AG09309 (cell line): ENCODE measurements around the gene CALML6.

Experiments
- DNase-seq: peaks from one replicate; pipeline ENCODE4 v3.0.0-alpha.2; 2010; ENCODE audit warnings: low read depth
- H3K4me3 ChIP-seq: 2 replicates; pipeline ENCODE4 v1.5.1; 2011; ENCODE audit warnings: mild to moderate bottlenecking, low read depth, low read length, moderate library complexity; ENCODE audit not compliant: control insufficient read depth
- TF ChIP-seq, protein P1 (sequence below): IDR thresholded peaks from 2 replicates; pipeline ENCODE4 v1.5.1; 2011; ENCODE audit warnings: mild to moderate bottlenecking, low read depth, low read length, inconsistent platforms; ENCODE audit not compliant: insufficient read depth, control insufficient read depth; ENCODE audit errors: missing control alignments

CALML6 gene

DNA sequence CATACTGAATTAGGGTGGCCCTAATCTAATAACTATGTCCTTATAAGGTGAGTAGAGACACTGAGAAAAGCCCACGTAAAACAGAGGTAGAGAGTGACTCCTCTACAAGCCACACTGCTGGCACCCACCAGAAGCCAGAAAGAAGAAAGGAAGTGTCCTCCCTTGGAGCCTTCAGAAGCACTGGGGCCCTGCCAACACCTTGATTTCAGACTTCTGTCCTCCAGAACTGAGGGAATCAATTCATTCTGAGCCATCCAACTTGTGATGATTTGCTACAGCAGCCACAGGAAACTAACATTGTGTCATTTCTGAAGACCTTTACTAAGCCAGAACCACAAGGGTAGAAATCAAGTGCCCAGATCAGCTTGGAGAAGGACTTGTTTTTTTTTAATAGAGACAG, 39.1 kb upstream of the CALML6 start:
- no peak for DNase-seq
- no peak overlapping the region for H3K4me3 ChIP-seq
- TF ChIP-seq, protein P1, sequence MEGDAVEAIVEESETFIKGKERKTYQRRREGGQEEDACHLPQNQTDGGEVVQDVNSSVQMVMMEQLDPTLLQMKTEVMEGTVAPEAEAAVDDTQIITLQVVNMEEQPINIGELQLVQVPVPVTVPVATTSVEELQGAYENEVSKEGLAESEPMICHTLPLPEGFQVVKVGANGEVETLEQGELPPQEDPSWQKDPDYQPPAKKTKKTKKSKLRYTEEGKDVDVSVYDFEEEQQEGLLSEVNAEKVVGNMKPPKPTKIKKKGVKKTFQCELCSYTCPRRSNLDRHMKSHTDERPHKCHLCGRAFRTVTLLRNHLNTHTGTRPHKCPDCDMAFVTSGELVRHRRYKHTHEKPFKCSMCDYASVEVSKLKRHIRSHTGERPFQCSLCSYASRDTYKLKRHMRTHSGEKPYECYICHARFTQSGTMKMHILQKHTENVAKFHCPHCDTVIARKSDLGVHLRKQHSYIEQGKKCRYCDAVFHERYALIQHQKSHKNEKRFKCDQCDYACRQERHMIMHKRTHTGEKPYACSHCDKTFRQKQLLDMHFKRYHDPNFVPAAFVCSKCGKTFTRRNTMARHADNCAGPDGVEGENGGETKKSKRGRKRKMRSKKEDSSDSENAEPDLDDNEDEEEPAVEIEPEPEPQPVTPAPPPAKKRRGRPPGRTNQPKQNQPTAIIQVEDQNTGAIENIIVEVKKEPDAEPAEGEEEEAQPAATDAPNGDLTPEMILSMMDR: no peak

DNA sequence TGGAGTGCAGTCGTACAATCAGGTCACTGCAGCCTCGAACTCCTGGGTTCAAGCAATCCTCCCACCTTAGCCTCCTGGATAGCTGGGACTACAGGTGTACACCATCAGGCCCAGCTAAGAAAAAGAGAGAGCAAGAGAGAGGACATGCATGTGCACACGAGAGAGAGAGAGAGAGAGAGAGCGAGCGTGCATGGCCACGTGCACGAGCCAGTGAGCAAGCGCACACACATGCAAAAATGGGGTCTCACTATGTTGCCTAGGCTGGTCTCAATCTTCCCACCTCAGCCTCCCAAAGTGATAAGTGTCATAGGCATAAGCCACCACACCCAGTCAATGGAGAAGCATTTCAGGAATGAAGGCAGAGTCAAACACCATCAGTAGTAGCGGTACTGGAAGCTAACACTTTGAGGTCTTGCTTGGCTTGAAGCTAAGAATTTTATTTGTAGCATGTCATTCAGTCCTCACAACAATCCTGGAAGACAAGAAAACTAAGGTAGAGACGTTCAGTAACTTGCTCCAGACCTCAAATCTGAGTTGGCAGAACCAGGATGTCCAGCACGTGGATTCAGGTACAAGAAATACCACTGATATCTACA, 38.6 kb upstream of the CALML6 start:
- no peak overlapping the region for H3K4me3 ChIP-seq
- TF ChIP-seq, protein P1: no peak
- no peak for DNase-seq

DNA sequence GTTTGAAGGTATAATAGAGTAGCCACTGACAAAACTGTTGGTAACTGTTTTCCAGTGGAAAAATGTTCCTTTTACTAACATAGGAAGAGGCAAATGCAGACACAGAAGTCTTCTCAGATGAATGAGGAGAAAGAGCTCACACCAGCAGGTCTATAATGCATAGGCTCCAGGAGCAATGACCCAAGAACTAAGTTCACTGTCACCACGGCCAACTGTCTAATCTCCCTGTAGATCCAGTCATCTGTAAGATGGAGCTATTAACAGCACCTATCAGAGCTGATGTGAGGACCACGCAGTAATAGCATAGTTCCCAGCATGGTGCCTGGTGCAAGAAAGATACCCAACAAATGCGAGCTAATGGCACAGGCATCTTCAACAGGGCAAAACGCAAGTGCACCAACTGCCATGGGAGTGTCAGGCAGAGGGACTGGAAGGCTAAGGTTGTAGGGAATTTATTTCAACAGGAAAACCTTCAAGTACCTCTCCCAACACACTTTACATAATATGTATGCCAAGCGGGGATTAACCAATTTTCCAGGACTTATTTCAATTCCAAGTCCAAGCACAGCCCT, 37.1 kb upstream of the CALML6 start:
- DNase-seq: no peak
- TF ChIP-seq, protein P1: no peak
- H3K4me3 ChIP-seq: no peak overlapping the region

DNA sequence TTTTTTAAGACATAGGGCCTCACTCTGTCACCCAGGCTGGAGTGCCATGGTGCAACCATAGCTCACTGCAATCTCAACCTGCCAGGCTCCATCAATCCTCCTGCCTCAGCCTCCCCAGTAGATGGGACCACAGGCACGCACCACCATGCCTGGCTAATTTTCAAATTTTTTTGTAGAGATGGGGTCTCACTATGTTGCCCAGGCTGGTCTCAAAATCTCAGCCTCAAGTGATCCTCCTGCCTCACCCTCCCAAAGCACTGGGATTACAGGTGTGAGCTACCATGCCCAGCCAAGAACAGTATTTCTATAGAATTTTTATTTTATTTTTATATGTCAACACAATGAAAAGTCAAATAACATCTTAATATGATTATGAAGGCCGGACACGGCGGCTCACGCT, 35.1 kb upstream of the CALML6 start:
- H3K4me3 ChIP-seq: no peak overlapping the region
- TF ChIP-seq, protein P1: no peak
- DNase-seq: no peak

DNA sequence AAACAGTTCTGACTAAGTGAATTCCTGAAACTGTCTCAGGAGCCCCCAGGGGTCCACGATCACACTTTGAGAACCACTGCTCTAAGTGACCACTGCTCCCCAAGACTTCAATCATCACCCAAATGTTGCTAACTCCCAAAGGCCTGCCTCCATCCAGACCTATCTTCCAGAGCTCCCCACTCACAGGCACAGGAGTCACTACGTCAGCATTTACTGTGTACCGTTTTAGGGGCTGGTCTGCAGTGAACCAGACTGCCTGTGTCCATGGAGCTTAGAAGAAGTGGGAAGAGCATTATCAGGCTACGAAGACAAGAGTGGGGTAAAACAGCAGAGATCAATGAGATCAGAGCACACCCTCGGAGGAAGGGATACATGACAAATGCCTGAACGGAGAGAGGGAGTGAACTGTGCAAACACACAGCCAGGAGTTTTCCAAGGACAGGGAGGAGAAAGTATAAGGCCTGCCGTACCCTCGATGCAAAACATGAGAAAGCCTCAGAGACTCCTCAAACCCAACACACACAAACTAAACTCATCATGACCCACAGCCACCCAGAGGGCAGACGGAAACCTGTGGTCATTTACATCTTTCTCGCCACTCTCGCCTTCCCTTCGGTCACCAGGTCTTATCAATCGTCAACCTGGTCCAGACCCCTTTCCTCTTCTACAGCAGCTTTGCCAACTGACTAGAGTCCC, 34.3 kb upstream of the CALML6 start:
- H3K4me3 ChIP-seq: no peak overlapping the region
- DNase-seq: no peak
- TF ChIP-seq, protein P1: no peak

DNA sequence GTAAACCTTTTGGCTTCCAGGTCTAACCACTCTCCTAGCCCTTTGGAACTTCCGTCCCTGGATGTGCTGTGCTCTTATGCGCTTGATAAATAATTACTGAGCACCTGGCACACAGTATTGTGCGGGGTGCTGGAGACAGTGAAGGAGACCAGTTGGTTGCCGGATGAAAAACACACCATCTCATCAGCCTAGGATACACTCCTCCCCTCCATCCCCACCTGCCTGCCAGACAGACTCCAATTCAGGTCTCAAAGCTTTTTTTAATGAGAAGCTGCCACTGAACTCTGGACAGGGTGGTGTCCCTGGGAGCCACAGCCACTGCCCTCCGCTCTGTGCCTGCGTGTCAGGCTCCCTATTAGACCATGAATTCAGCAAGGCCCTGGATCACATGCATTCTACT, 33.3 kb upstream of the CALML6 start:
- no peak for DNase-seq
- no peak overlapping the region for H3K4me3 ChIP-seq

More for the DNA sequence above, 33.3 kb upstream of the CALML6 start:
- TF ChIP-seq, protein P1: no peak
